Measurements from ENCODE around the gene RGS6. TPM values are rescaled to one million over a fixed set of nuclear protein-coding genes. Genes with fewer than 3 reads are reported as not detected.

The RGS6 gene
- polyA plus RNA-seq, 2 donors: 0.11 to 0.29 TPM

DNA sequence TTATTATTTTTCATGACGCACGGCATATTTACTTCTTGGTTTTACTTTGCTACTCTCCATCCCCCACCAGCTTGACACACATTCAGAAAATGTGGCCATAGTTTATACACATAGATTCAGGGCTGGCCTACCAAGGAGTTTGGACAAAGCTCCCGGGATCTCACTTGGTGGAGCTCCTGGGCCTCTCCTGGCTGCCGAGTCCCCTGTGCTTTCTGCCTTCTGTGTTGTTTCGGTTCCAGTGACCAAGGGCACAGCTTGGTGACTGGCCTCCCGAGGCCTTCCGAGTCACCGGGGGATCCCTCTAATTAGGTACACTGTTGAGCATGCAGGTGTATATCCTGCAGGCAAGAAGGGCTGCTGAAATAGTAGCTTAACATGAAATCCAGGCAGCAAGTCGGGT, 63.5 kb downstream of the RGS6 start:
- H3K4me3 ChIP-seq (ENCODE audit: low read depth in 1 of 2, low read length in 2 of 2): no peak overlapping the region
- no peaks in the 10 kb centered on the region for H3K27me3 ChIP-seq (ENCODE audit: control insufficient read depth in 1 of 2, insufficient read depth in 2 of 2, low read length in 2 of 2)
- H3K9me3 ChIP-seq (ENCODE audit: control insufficient read depth in 2 of 2, insufficient read depth in 1 of 2, low read depth in 1 of 2, low read length in 1 of 2): no peaks in the 10 kb centered on the region
- H3K36me3 ChIP-seq (ENCODE audit: control insufficient read depth in 2 of 2, insufficient read depth in 2 of 2, low read length in 1 of 2): no peaks in the 10 kb centered on the region
- WGBS, 2 donors: 91 to 92% methylated on average over 9 of the region's 9 CpGs
- H3K27ac ChIP-seq (ENCODE audit: low read depth in 2 of 2, low read length in 1 of 2): no peak overlapping the region
- H3K4me1 ChIP-seq (ENCODE audit: control insufficient read depth in 2 of 2, insufficient read depth in 2 of 2, low read length in 1 of 2): no peaks in the 10 kb centered on the region

DNA sequence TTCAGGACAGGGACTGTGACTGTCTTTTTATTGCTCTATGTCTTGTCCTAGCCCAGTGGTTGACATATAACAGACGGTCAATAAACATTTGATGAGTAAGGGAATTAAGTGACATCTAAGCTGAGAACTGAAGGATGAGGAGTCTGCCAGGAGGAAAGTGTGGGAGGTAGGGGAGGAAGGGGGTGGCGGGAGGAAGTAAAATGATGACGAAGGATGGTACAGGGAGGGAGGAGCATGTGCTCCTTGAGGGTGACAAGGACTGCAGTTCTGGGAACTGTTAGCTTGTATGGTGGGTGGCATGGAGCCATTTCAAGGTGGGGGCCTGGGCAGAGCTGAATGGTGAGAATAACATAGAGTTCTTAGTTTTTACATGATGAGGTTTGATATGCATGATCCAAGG, 64.4 kb downstream of the RGS6 start:
- H3K27me3 ChIP-seq (ENCODE audit: control insufficient read depth in 1 of 2, insufficient read depth in 2 of 2, low read length in 2 of 2): no peaks in the 10 kb centered on the region
- 86 to 90% methylated on average over 3 of the region's 3 CpGs for WGBS, 2 donors
- H3K4me1 ChIP-seq (ENCODE audit: control insufficient read depth in 2 of 2, insufficient read depth in 2 of 2, low read length in 1 of 2): no peaks in the 10 kb centered on the region
- no peak overlapping the region for H3K4me3 ChIP-seq (ENCODE audit: low read depth in 1 of 2, low read length in 2 of 2)
- no peak overlapping the region for H3K27ac ChIP-seq (ENCODE audit: low read depth in 2 of 2, low read length in 1 of 2)
- no peaks in the 10 kb centered on the region for H3K9me3 ChIP-seq (ENCODE audit: control insufficient read depth in 2 of 2, insufficient read depth in 1 of 2, low read depth in 1 of 2, low read length in 1 of 2)
- H3K36me3 ChIP-seq (ENCODE audit: control insufficient read depth in 2 of 2, insufficient read depth in 2 of 2, low read length in 1 of 2): no peaks in the 10 kb centered on the region

DNA sequence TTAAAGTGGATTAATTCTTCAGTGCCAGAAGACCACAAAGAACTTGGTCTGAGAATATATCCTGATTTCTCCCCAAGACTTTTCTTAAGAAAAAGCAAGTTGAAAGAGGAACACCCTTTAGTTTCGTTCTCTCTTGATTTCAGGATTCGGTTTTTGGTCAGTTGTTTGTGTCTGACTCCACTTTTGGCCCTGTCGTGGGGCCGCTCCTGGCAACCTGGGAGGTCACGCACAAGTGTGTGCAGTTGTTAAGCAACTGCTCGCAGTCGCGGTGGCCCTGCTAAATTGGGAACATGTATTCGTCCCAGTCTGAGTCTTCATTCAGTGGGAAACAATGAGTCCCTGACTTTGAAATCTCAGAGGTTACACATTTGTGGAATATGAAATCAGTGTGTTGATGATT, 68.7 kb downstream of the RGS6 start:
- no peaks in the 10 kb centered on the region for H3K4me1 ChIP-seq (ENCODE audit: control insufficient read depth in 2 of 2, insufficient read depth in 2 of 2, low read length in 1 of 2)
- WGBS, 2 donors: 76 to 79% methylated on average over 9 of the region's 9 CpGs
- no peak overlapping the region for H3K4me3 ChIP-seq (ENCODE audit: low read depth in 1 of 2, low read length in 2 of 2)
- H3K27me3 ChIP-seq (ENCODE audit: control insufficient read depth in 1 of 2, insufficient read depth in 2 of 2, low read length in 2 of 2): no peaks in the 10 kb centered on the region
- H3K27ac ChIP-seq (ENCODE audit: low read depth in 2 of 2, low read length in 1 of 2): no peak overlapping the region
- no peaks in the 10 kb centered on the region for H3K9me3 ChIP-seq (ENCODE audit: control insufficient read depth in 2 of 2, insufficient read depth in 1 of 2, low read depth in 1 of 2, low read length in 1 of 2)
- H3K36me3 ChIP-seq (ENCODE audit: control insufficient read depth in 2 of 2, insufficient read depth in 2 of 2, low read length in 1 of 2): no peaks in the 10 kb centered on the region

DNA sequence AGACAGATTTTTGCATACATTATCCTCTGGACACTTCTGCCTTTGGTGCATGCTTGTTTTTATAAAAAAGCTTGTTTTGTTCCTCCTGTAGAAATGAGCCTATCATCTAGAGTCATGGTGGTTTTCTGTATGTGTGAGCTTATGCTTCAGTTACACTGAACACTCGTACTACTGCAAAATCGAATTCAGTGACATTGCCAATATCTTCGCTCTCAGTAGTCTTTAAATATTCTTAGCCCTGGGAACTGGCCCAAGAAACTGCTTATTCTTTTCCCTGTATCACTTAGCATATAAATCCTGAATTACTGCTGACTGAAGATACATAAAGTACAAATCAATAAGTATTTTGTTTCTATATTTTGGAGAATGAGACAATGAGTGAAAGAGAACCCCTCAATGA, 70.5 kb downstream of the RGS6 start:
- Histone ChIP-seq H3K9me3 (ENCODE audit: control insufficient read depth in 2 of 2, insufficient read depth in 1 of 2, low read depth in 1 of 2, low read length in 1 of 2) (no peaks in the 10 kb centered on the region), H3K27me3 (ENCODE audit: control insufficient read depth in 1 of 2, insufficient read depth in 2 of 2, low read length in 2 of 2) (no peaks in the 10 kb centered on the region), H3K4me3 (ENCODE audit: low read depth in 1 of 2, low read length in 2 of 2) (no peak overlapping the region), H3K27ac (ENCODE audit: low read depth in 2 of 2, low read length in 1 of 2) (no peak overlapping the region), H3K36me3 (ENCODE audit: control insufficient read depth in 2 of 2, insufficient read depth in 2 of 2, low read length in 1 of 2) (no peaks in the 10 kb centered on the region), H3K4me1 (ENCODE audit: control insufficient read depth in 2 of 2, insufficient read depth in 2 of 2, low read length in 1 of 2) (no peaks in the 10 kb centered on the region)
- 70 to 83% methylated on average over 3 of the region's 3 CpGs for WGBS, 2 donors

DNA sequence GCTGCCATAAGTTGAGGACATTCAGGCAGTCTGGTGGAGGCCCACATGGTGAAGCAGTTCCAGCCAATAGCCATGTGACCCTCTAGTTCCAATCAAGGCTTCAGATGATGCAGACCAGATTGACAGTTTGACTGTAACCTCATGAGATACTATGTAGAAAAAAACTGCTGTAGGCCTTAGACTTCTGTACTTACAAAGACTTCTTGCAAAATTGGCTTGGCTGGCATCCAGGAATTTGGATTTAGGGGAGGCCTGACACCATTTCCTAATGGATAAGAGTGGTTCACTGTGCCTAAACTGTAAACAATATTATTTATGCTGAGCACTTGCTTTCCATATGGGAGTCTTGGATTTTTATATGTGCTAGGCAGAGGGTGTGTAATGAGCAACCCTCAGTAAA, 76.4 kb downstream of the RGS6 start:
- no peaks in the 10 kb centered on the region for H3K9me3 ChIP-seq (ENCODE audit: control insufficient read depth in 2 of 2, insufficient read depth in 1 of 2, low read depth in 1 of 2, low read length in 1 of 2)
- no peaks in the 10 kb centered on the region for H3K4me1 ChIP-seq (ENCODE audit: control insufficient read depth in 2 of 2, insufficient read depth in 2 of 2, low read length in 1 of 2)

DNA sequence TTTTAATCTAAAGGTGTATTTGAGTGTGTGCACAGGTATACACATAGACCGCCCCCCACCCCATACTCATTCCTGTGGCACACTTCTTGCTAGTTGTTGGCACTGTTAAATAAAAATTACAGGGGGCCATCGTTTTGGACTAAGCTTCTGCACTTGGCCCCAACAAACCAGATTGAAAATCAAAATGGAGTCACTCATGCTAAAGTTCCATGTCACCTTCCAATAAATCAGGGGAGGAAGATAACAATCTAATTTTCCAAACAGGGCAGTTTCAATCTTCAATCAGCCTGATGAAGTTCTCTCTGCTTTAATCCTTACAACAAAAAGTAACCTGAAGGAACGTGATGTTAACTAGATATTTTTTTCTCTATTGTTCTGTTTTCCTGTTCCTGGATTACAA, 78.2 kb downstream of the RGS6 start:
- Histone ChIP-seq H3K4me3 (ENCODE audit: low read depth in 1 of 2, low read length in 2 of 2) (no peak overlapping the region), H3K9me3 (ENCODE audit: control insufficient read depth in 2 of 2, insufficient read depth in 1 of 2, low read depth in 1 of 2, low read length in 1 of 2) (peaks cover 0 to 3% of the 10 kb centered on the region in 2 donors), H3K27me3 (ENCODE audit: control insufficient read depth in 1 of 2, insufficient read depth in 2 of 2, low read length in 2 of 2) (no peaks in the 10 kb centered on the region), H3K27ac (ENCODE audit: low read depth in 2 of 2, low read length in 1 of 2) (no peak overlapping the region), H3K4me1 (ENCODE audit: control insufficient read depth in 2 of 2, insufficient read depth in 2 of 2, low read length in 1 of 2) (no peaks in the 10 kb centered on the region), H3K36me3 (ENCODE audit: control insufficient read depth in 2 of 2, insufficient read depth in 2 of 2, low read length in 1 of 2) (no peaks in the 10 kb centered on the region)
- 71 to 74% methylated on average over 3 of the region's 3 CpGs for WGBS, 2 donors

More for the DNA sequence above, 76.4 kb downstream of the RGS6 start:
- no peak overlapping the region for H3K4me3 ChIP-seq (ENCODE audit: low read depth in 1 of 2, low read length in 2 of 2)
- H3K27ac ChIP-seq (ENCODE audit: low read depth in 2 of 2, low read length in 1 of 2): no peak overlapping the region
- H3K27me3 ChIP-seq (ENCODE audit: control insufficient read depth in 1 of 2, insufficient read depth in 2 of 2, low read length in 2 of 2): no peaks in the 10 kb centered on the region
- no peaks in the 10 kb centered on the region for H3K36me3 ChIP-seq (ENCODE audit: control insufficient read depth in 2 of 2, insufficient read depth in 2 of 2, low read length in 1 of 2)

DNA sequence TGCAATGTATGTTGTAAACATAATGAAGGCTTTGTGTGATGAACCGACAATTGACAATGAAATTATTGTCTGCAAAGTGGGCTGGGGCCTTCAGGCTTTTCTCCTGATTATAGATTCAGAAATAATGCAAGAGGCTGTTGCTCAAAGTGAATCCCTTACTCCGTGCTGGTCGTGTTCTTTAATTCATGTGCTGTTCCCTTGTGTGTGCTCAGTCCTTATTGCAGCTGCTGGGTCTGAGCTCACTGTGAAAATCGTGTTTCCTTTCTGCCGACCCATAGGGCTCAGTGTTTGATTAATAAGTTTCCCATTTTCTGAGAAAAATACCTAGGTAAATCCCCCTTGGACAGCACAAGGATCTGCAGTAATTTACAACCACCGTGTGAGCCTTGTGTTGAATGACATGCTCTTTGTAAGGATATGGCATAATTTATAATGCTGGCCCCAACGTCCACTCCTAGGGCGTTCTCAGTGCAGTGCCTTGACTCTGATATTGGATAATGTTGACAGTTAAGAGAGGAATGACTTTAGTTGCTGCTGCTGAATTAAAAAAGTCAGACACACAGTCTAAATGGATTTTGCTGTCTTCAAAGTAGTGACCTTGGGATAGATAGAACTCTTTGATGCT, 81.6 kb downstream of the RGS6 start:
- no peak overlapping the region for H3K27ac ChIP-seq (ENCODE audit: low read depth in 2 of 2, low read length in 1 of 2)
- peaks cover 0 to 3% of the 10 kb centered on the region in 2 donors for H3K9me3 ChIP-seq (ENCODE audit: control insufficient read depth in 2 of 2, insufficient read depth in 1 of 2, low read depth in 1 of 2, low read length in 1 of 2)
- H3K4me3 ChIP-seq (ENCODE audit: low read depth in 1 of 2, low read length in 2 of 2): no peak overlapping the region
- 50 to 51% methylated on average over 8 of the region's 8 CpGs for WGBS, 2 donors
- no peaks in the 10 kb centered on the region for H3K27me3 ChIP-seq (ENCODE audit: control insufficient read depth in 1 of 2, insufficient read depth in 2 of 2, low read length in 2 of 2)
- no peaks in the 10 kb centered on the region for H3K4me1 ChIP-seq (ENCODE audit: control insufficient read depth in 2 of 2, insufficient read depth in 2 of 2, low read length in 1 of 2)
- no peaks in the 10 kb centered on the region for H3K36me3 ChIP-seq (ENCODE audit: control insufficient read depth in 2 of 2, insufficient read depth in 2 of 2, low read length in 1 of 2)

DNA sequence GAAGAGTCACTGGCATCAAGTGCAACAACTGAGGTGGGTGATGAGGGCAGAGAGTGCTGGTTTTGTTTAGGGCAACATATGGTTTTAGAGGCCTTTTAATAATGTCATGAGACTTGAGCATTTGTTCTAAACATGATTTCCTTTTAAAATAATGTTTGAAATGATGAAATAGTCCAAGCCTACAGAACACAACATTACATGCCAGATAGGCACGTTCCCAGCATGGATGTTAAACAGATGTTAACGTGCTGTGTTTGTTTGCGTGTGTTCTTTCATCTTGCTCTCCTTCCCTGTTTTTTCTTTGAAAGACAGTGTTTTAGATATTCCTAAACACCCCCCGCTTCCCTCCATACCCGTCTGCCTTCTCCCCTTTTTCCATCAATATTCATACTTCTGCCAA, 82.3 kb downstream of the RGS6 start:
- no peaks in the 10 kb centered on the region for H3K27me3 ChIP-seq (ENCODE audit: control insufficient read depth in 1 of 2, insufficient read depth in 2 of 2, low read length in 2 of 2)
- H3K36me3 ChIP-seq (ENCODE audit: control insufficient read depth in 2 of 2, insufficient read depth in 2 of 2, low read length in 1 of 2): no peaks in the 10 kb centered on the region
- no peaks in the 10 kb centered on the region for H3K4me1 ChIP-seq (ENCODE audit: control insufficient read depth in 2 of 2, insufficient read depth in 2 of 2, low read length in 1 of 2)
- no peak overlapping the region for H3K4me3 ChIP-seq (ENCODE audit: low read depth in 1 of 2, low read length in 2 of 2)
- 84 to 86% methylated on average over 5 of the region's 5 CpGs for WGBS, 2 donors
- H3K27ac ChIP-seq (ENCODE audit: low read depth in 2 of 2, low read length in 1 of 2): no peak overlapping the region
- H3K9me3 ChIP-seq (ENCODE audit: control insufficient read depth in 2 of 2, insufficient read depth in 1 of 2, low read depth in 1 of 2, low read length in 1 of 2): peaks cover 0 to 3% of the 10 kb centered on the region in 2 donors

DNA sequence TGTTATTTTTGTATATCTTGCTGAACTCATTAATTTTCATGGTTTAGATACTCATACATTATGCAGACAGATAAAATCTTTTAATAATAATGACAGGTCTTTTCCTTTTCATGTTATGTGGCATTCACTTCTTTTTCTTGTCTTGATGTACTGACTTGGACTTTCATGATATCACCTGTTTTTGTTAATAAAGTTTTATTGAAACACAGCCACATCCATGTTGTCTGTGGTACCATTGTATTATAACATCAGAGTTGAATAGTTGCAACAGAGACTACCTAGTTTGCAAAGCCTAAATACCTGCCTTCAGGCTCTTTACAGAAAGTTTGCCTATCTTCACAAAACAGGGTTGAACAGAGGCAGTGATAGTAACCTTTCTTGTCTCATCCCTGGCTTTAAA, 85.1 kb downstream of the RGS6 start:
- Histone ChIP-seq H3K4me1 (ENCODE audit: control insufficient read depth in 2 of 2, insufficient read depth in 2 of 2, low read length in 1 of 2) (no peaks in the 10 kb centered on the region), H3K4me3 (ENCODE audit: low read depth in 1 of 2, low read length in 2 of 2) (no peak overlapping the region), H3K27ac (ENCODE audit: low read depth in 2 of 2, low read length in 1 of 2) (no peak overlapping the region), H3K36me3 (ENCODE audit: control insufficient read depth in 2 of 2, insufficient read depth in 2 of 2, low read length in 1 of 2) (no peaks in the 10 kb centered on the region), H3K27me3 (ENCODE audit: control insufficient read depth in 1 of 2, insufficient read depth in 2 of 2, low read length in 2 of 2) (no peaks in the 10 kb centered on the region), H3K9me3 (ENCODE audit: control insufficient read depth in 2 of 2, insufficient read depth in 1 of 2, low read depth in 1 of 2, low read length in 1 of 2) (peaks cover 0 to 3% of the 10 kb centered on the region in 2 donors)

DNA sequence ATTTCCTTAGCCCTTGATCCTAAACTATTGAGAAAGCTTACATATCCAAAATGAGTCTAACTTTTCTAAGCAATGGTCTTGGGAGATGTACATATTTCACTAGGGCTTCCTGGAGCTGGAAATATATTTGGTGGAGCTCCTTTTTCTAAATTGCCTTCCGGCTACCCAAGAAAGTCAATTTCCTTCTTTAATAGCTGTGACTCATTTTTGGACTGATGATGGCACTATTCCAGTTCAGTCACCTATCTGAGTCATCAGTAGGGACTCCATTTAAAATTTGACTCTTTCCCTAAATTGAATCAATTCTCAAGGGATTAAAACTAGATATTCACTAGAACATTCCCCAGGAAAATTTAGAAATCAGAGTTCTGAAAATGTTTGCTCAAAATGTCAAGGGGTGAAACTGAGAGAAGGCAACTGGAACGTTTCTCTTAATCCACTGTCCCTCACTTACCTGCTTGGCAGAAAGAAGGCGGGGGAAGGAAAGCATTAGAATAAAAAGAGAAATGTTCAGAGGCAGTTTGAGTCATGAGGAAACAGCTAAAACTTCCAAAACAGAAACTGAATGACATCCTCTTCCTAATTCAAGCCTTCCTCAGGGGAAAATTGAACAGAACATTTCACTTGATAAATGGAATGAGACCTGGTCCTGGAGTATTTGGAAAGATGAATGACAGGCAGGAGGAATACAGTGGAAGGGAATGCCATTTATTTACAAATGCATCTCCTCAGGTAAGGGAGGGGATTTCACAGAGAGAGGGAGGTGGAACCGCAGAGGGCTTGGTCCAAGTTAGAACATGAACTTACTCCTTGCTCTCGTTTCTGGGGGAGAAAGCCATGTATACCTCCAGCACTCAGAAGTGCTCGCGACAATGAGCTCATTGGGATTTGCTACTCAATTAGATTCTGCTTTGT, 91.2 kb downstream of the RGS6 start:
- 26 to 35% methylated on average over 7 of the region's 7 CpGs for WGBS, 2 donors
- H3K27ac ChIP-seq (ENCODE audit: low read depth in 2 of 2, low read length in 1 of 2): peak overlapping the region in 1 of 2 donors; percentile 47
- H3K36me3 ChIP-seq (ENCODE audit: control insufficient read depth in 2 of 2, insufficient read depth in 2 of 2, low read length in 1 of 2): no peaks in the 10 kb centered on the region
- no peak overlapping the region for H3K4me3 ChIP-seq (ENCODE audit: low read depth in 1 of 2, low read length in 2 of 2)
- H3K27me3 ChIP-seq (ENCODE audit: control insufficient read depth in 1 of 2, insufficient read depth in 2 of 2, low read length in 2 of 2): no peaks in the 10 kb centered on the region
- H3K9me3 ChIP-seq (ENCODE audit: control insufficient read depth in 2 of 2, insufficient read depth in 1 of 2, low read depth in 1 of 2, low read length in 1 of 2): no peaks in the 10 kb centered on the region
- no peaks in the 10 kb centered on the region for H3K4me1 ChIP-seq (ENCODE audit: control insufficient read depth in 2 of 2, insufficient read depth in 2 of 2, low read length in 1 of 2)

Data from esophagus (tissue), 2 donors.